RPMI7951 (cell line): ENCODE data around the gene BBX. TPM values are rescaled to one million over a fixed set of nuclear protein-coding genes. Genes with fewer than 3 reads are reported as not detected.
"Not testable (repeated sequence)": the region's sequence is repeated elsewhere in the genome, so short reads cannot be mapped to it uniquely, and the experiment has no call there.

Experiments used
- DNase-seq: peaks from one replicate; pipeline ENCODE4 v3.0.0-alpha.2; 2012; ENCODE audit warnings: low read depth
- total RNA-seq: library from RNA; depleted of rRNA; stranded (reverse); fragments of >200 nt; shearing (Covaris generic); gene quantifications from 2 replicates; pipeline ENCODE4 v1.2.3, GENCODE V29; 2014

Gene BBX
- total RNA-seq, 1 experiment from 2014 or later, result 54.2 TPM

DNA sequence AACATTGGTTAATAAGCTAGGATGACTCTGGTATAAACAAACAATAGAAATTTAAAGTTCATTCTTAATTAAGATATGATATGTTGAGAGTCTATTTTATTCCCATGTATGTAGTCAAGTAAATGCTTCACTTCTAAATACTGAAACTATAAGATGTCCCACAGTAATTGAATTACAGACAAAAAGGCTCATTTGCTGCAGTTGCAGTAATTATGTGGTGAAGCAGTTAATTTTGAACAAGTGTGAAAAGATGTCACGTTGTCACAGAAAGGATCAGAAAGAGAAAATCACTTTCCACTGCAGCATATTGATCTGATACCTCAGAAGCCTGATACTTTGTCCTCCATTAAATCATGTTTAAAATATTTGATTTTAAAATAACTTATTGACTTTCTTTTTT lies 159.8 kb downstream of the BBX start:
- no peak for DNase-seq

DNA sequence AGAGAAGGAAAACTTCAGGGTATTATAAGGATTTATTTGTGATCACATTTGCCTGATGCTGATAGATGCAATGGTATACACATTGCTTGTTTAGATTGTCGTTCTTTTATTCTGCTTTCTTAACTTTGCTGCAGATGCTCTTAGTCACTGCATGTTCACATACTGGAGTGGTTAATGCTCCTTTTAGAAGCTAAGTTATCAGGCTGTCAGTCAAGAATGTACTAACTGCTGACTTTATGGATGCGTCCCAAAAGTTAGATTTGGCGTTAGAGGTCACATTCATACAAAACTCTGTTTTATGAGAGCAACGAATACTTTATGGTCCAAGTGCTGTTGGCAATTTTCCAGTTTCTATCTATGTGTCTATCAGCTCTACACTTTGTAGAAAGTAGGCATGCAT lies 160.7 kb downstream of the BBX start:
- DNase-seq, result no peak

DNA sequence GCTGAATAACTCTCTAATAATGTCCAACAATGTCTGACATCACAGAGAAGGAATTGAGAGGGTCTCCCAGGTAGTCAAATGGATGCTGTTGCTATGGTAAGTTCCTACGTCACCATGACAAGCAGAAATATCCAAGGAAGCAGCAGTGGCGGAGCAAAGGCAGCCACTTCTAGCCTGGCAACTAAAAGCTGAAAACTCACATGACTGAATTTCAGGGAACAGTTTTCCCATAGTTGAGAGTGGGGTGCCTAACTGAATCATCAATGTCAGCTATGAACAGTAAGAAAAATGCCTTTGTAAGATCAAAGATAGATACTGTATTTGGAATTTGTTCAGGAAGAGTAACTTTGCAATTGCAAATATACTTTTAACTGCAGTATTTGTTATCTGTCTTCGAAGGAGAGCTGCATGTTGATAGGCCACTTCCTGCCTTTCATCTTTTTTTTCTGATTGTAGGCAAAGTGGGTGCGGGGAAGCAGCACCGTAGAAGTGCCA lies 161.7 kb downstream of the BBX start:
- DNase-seq, result no peak

DNA sequence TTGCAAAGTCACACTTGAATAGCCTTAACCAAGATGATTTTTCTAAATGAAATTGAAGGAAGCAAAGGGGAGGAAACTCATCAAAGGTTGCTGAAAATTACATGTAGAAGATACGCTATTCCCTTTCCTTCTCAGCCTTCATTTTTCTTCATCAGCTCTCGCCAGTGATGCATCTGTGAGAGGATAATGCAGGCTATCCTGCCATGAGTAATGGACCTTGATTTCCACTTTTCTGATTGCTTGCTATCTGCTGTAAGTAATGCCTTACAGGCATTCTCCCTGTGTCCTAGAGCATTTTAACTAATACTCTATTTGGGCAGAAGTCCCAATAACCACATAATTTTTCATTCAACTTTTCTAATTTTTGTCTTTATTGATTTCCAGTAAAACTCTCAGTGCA lies 162.6 kb downstream of the BBX start:
- DNase-seq, result no peak

DNA sequence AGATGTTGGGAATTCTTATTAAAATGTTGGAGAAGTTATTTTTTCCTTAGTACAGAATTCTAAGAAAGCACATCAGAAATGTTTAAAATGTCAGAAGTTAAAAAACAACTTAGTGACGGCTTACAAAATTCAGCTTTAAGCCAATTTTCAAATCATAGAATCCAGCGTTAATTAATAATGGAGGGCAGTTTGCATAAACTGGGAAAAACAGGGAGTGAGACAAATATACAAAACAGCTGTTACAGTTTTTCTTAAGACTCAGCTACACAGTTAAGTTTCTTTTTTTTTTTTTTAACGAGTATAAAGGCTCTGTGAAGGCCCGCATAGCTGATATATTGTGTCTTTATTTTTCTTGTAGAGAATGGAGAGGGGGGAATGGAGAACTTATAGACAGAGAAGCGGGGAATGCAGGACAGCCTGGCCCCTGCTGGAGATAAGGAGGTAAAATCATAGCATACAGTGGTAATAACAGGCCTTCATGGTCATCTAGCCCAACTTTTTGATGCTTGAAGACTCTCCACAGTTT lies 164.4 kb downstream of the BBX start:
- DNase-seq, result no peak

DNA sequence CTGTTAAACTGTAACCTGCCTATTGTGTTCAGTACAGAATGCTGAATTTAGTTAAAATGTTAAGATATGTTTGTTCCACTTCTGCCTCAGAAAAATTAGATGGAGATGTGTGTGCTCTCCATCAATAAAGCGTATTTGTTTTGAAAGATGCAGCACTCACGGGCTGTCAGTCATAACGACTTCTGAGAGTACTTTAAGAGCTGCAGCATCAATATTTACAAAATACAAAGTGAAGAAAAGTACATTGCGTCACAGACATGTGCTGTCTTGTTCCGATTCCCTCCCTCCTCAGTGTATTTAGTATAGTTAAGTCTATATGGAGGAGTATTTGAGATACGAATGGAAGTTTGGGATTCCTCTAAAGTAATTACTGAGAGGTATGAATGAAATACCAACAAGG lies 166.6 kb downstream of the BBX start:
- no peak for DNase-seq

DNA sequence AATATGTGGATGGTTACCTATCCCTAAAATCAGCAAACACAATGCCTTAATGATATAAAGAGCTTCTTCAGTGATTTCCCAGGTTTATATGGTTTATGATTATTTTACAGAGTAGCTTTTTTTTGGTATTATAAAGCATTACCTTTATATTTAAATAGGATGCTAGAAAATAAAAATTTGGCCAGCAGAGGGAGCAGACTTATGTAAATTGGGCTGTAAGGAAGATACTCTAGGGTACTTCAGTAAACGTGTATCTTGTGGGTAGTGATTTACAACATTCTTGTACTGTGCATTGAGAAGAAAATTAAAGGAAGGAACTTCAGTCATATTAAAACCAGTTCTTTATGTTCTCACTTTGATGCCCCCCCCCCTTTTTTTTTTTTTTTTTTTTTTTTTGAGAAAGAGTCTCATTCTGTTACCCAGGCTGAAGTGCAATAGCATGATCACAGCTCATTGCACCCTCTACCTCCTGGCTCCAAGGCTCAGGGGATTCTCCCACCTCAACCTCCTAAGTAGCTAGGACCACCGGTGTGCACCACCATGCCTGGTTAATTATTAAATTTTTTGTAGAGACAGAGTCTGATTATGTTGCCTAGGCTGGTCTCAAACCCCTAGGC lies 167.9 kb downstream of the BBX start:
- peak; percentile 61 for DNase-seq

DNA sequence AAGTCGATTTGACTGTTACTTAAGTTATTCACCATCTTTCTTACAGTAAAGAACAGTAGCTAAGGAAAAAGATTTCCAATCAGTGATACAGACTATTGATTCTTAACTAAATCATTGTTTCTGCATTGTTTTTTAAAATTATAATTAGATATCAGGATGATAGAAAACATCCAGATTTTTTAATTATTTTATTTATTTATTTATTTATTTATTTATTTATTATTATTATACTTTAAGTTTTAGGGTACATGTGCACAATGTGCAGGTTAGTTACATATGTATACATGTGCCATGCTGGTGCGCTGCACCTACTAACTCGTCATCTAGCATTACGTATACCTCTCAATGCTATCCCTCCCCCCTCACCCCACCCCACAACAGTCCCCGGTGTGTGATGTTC lies 169.2 kb downstream of the BBX start:
- not testable (repeated sequence) for DNase-seq

DNA sequence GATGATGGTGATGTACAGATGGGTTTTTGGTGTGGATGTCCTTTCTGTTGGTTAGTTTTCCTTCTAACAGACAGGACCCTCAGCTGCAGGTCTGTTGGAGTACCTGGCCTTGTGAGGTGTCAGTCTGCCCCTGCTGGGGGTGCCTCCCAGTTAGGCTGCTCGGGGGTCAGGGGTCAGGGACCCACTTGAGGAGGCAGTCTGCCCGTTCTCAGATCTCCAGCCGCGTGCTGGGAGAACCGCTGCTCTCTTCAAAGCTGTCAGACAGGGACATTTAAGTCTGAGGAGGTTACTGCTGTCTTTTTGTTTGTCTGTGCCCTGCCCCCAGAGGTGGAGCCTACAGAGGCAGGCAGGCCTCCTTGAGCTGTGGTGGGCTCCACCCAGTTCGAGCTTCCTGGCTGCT lies 174.6 kb downstream of the BBX start:
- not testable (repeated sequence) for DNase-seq

DNA sequence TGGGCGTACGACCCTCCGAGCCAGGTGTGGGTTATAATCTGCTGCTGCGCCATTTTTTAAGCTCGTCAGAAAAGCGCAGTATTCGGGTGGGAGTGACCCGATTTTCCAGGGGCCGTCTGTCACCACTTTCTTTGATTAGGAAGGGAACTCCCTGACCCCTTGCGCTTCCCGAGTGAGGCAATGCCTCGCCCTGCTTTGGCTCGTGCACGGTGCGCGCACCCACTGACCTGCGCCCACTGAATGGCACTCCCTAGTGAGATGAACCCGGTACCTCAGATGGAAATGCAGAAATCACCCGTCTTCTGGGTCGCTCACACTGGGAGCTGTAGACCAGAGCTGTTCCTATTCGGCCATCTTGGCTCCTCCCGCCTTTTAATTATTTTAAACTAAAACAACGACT lies 175.1 kb downstream of the BBX start:
- DNase-seq, result not testable (repeated sequence)

DNA sequence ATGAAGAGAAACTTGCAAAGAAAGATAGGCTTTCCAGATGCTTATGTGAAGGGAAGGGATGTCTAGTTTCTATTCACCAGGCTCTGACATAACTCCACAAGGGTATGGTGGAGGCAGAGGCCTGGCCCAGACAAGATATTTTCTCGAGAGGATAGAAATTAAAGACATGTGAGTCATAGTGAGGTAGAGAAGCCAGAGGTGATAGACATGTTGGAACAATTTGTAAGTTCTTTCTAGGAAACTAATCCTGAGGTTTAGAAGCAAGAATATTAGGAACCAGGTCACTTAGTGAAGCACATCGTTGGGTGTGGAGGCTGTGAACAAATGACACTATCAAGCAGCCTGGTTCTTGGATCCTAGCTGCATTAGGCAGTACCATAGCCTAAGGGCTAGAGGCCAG lies 176.9 kb downstream of the BBX start:
- DNase-seq, result peak; percentile 41

DNA sequence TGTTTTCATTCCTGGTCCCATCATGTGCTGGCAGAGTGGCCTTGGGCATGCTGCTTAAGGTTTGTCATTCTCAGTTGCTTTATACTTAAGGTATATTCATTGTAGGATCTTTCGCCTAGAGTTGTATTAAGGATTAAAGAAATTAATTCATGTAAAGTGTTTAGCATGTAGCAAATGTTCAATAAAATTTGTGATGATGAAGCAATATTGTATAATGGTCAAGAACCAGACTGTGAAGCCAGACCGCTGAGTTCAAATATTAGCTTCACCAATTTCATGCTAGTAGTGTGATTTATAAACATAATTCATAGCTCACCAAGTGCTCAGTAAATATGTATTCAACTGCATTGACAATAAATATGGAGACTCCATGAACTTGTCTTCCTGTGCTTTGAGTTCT lies 178.5 kb downstream of the BBX start:
- DNase-seq, result no peak

DNA sequence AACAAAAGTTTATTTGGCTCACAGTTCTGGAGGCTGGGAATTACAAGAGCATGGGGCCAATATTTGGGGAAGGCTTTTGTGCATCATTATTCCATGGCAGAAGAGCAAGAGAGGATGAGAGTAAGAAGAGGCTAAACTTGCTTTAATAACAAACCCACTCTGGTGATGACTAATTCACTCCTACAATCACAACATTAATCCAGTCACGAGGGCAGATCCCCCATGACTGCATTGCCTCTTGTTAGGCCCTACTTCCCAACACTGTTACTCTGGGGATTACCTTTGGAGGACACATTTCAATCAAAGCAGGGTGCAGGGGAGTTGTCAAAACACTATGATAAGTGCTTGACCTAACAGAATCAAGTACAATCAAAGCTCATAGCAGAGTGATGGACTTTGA lies 181.7 kb downstream of the BBX start:
- peak; percentile 58 for DNase-seq

DNA sequence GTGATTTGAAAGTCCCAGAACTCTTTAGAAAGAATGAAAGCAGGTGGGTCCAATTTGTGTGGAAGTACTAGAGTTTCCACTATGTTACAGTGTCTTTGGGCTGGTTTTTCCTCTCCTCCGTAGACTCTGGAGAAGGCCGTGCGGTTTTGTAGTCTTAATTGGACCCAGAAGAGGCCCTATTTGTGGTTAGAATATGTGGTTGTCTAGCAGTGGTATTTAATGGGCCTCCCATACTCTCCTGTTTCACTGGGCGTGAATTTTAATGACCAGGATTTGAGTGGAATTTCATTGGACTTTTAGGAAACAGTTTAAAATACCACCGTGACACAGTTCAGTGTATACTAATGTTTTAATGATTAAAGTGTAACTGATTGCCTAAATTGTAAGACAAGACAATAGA lies 182.3 kb downstream of the BBX start:
- peak; percentile 63 for DNase-seq

DNA sequence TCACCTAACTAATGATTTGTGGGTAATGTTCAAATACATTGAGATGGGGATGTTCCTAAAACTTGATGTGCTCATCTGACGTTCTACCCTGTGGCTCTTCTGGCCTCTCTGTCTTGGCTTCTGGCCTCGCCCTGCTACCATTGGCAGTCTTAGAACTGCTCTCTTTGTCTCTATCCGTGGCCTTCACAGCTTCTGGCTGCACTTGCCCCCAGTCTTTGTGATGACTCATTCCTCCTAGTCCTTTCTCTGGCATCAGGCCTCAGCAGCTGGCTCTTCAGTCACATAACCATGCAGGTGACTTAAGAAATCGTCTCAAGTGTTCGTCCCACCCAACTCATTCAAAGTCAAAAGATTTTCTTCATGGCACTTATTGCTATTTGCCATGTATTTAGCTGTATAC lies 188.1 kb downstream of the BBX start:
- peak; percentile 69 for DNase-seq

DNA sequence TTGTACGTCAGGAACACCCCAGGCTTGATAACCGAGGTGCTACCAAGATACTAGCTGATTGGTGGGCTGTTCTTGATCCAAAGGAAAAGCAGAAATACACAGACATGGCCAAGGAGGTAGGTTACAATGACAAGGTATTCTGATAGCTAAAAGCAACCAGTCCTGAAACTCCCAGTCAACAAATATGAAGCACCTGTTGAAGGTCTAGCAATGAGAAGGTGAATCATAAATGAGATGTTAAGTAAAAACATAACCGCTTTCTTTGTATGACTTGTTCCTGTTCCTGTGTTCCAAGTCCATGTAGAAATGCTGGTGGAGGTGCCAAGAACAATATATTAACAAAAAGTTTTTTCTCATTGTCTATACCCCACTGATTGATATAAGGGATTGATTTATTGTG lies 194.0 kb downstream of the BBX start:
- no peak for DNase-seq

DNA sequence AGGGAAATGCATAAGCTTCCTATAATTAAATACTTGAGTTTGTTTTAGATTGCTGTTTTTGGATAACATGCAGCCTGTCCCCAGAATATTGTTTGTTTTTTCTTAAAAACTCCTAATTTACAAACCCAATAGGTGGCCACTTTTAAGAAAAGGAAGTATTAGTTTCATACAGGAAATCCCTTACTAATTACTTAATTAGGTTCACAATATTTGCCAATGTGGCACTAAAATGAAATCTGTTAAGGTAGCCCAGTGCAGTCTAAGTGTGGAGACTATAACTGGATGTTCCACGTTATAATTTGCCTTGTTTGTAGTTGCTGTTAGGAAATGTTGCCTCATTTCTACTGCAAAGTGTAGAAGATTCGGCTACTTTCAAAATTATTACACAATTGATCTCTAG lies 195.8 kb downstream of the BBX start:
- DNase-seq, result no peak

DNA sequence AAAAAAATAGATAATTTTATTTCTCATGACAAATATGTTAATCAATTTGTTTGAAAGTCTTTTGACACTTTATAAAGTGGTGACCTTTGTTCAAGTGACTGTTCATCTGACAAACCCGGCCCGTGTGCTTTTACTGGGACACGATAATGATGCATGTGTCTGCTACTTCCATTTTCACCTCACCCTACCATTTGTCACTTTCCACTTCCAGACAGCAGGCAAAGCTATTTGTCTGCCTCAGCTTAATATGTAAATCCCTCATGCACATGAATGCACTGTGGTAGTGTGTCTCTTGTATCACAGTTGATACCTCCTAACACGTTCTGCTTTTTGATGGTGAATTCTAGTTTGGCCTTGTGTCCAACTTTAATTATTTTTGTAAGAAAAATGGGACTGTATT lies 204.3 kb downstream of the BBX start:
- DNase-seq, result no peak

DNA sequence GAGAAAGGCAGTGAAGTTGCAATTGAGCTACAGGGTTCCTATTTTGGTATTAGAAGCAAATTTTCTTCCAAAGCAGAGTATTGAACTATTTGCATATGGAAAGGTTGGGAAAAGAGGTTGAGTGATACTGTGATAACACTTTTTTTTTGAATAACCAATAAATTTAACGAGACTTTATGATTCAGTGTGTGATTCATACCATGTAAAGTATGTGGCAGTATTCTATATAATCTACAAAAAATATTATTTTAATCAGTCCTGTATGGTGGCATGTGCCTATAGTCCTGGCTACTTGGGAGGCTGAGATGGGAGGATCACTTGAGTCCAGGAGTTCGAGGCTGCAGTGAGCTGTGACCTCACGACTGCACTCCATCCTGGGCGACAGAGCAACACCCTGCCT lies 206.9 kb downstream of the BBX start:
- DNase-seq, result no peak

DNA sequence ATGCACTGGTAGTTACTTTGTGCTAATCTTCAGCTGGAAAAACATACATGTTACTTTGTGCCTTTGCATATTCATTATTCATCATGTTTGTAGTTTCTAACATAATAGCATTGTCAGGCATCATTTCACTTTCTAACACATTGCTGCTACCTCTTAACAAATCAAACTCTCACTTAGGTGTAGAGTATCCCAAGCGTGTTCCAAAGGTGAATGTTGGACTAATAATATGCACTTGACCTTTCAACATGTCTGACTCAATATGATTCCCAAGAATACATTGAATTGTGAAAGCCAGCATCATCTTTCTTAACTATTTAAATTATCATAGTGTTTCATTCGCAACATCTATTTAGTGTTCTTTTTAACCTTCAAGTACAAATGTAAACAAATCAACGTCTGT lies 211.6 kb downstream of the BBX start:
- DNase-seq, result no peak

DNA sequence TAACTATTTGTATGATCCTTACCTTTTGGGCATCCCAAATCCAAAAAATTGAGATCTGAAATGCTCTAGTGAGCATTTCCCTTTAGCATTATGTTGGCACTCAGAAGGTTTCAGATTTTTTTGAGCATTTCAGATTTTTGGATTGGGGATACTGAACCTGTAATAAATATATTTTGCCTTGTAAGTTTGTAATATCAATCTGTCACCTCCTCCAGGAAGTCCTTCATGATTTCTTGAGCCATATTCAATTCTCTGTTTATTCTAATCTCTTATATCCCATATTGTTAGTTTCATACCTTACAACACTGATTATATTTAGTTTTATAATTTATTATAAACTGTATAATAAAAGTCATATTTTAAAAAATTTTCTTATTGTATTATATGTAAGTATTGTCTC lies 215.2 kb downstream of the BBX start:
- DNase-seq, result no peak

DNA sequence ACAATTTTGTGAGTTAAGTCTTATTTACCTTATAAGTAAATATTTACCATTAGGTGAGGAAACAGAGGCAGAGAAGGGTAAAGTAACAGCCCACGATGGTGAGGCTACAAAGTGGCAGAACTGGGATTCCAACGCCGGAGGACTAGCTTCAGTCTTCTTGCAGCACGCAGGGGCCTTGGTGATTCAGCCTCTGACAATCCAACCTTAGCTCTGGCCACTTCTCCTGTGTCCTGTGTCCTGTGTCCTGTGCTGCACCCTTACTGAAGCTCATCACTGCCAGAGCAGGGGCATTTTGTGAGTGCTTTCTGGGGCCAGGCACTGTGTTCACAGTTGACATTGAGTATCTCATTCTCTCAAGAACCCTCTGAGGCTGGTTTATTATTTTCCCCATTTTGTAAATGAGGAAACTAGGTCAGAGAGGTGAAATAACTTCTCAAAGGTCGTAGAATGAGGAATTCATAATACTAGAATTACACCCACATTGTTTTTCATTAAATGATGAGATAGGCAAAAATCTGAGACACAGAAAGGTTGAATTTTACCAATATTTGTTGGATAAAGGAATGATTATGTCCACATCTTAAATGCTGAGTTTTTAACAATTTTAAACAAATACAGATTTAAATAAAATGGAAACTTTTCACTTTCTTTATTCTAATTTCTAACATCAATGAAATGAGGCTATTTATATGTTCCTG lies 215.9 kb downstream of the BBX start:
- DNase-seq, result no peak

DNA sequence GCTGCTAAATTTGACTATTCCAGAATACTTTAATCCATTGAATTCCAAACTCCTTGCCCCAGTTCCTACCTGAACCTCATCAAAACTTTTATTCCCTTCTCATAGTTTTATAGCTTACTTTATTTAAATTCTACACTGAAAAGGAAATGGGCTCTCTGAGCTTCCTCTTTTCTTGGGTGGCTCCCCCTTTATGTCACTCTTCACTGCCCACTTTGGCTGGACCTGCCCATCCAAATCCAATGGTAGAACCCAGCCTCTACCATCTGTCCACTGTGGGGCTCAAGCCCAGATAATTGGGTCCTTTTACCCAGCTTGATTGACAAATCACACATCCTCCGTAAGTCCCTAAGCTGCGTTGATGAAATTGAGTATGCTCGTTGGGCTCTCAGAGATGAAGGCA lies 216.5 kb downstream of the BBX start:
- no peak for DNase-seq
